Keratinocyte (primary cell): ENCODE data around the gene EXD2.

Source experiments
- EZH2 ChIP-seq: IDR thresholded peaks from one replicate; pipeline ENCODE4 v1.6.1; 2012; ENCODE audit warnings: inconsistent platforms, mild to moderate bottlenecking, low read length, moderate library complexity
- TF ChIP-seq, protein P1 (sequence below), 3 experiments: IDR thresholded peaks in 1 of 3; conservative IDR thresholded peaks in 1 of 3; optimal IDR thresholded peaks in 1 of 3; 2 replicates in 2 of 3; 3 replicates in 1 of 3; pipeline versions ENCODE3 to v1.5.1; 2011; ENCODE audit warnings: low read length in 3 of 3, mild to moderate bottlenecking in 3 of 3, moderate library complexity in 2 of 3, control low read depth in 1 of 3, inconsistent platforms in 1 of 3; ENCODE audit not compliant: insufficient read depth in 2 of 3; ENCODE audit errors: extremely low read depth in 1 of 3

DNA sequence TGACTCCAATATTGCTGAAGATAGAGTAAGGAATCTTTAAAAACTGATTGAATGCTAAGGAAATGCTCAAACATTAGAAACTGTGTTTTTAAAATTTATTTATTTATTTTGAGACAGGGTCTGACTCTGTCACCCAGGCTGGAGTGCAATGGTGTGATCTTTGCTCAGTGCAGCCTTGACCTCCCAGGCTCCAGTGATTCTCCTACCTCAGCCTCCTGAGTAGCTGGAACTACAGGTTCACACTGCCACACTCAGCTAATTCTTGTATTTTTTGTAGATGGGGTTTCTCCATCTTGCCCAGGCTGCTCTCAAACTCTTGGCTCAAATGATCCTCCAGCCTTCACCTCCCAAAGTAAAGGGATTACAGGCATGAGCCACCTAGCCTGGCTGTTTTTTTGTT, 35.1 kb upstream of the EXD2 start:
- TF ChIP-seq, protein P1, sequence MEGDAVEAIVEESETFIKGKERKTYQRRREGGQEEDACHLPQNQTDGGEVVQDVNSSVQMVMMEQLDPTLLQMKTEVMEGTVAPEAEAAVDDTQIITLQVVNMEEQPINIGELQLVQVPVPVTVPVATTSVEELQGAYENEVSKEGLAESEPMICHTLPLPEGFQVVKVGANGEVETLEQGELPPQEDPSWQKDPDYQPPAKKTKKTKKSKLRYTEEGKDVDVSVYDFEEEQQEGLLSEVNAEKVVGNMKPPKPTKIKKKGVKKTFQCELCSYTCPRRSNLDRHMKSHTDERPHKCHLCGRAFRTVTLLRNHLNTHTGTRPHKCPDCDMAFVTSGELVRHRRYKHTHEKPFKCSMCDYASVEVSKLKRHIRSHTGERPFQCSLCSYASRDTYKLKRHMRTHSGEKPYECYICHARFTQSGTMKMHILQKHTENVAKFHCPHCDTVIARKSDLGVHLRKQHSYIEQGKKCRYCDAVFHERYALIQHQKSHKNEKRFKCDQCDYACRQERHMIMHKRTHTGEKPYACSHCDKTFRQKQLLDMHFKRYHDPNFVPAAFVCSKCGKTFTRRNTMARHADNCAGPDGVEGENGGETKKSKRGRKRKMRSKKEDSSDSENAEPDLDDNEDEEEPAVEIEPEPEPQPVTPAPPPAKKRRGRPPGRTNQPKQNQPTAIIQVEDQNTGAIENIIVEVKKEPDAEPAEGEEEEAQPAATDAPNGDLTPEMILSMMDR (optimal IDR thresholded peaks at IDR 0.05 in 1 of 3, IDR thresholded peaks at IDR 0.05 in 1 of 3, conservative IDR thresholded peaks at IDR 0.05 in 1 of 3; ENCODE audit: extremely low read depth in 1 of 3, insufficient read depth in 2 of 3, low read length in 3 of 3) = no peak
- TF ChIP-seq EZH2 = no peak
